Colonic mucosa (tissue), 4 donors: ENCODE results near the gene UNC80. TPM values are rescaled to one million over a fixed set of nuclear protein-coding genes. Genes with fewer than 3 reads are reported as not detected.

Experiments
- DNase-seq: peaks from one replicate; pipeline ENCODE4 v3.0.0-alpha.2; 2020
- H3K27ac ChIP-seq: fragments of 200-600 bp; one replicate; pipeline ENCODE4 v1.8.0; 2021
- H3K27me3 ChIP-seq: fragments of 200-600 bp; one replicate; pipeline ENCODE4 v1.8.0; 2021
- H3K36me3 ChIP-seq: fragments of 200-600 bp; one replicate; pipeline ENCODE4 v1.8.0; 2021
- H3K4me1 ChIP-seq: fragments of 200-600 bp; one replicate; pipeline ENCODE4 v1.8.0; 2021; ENCODE audit warnings: mild to moderate bottlenecking
- H3K4me3 ChIP-seq: fragments of 200-600 bp; one replicate; pipeline ENCODE4 v1.8.0; 2021
- H3K9ac ChIP-seq, 2 donors: one replicate each; pipeline ENCODE4 v1.7.0; 2013; ENCODE audit warnings: control low read depth in 2 of 2, low read depth in 2 of 2, low read length in 2 of 2
- H3K9me3 ChIP-seq: fragments of 200-600 bp; one replicate; pipeline ENCODE4 v1.8.0; 2021
- intact Hi-C: fragments of 100-400 bp; cut with DNase I; formaldehyde crosslinking; loops from one replicate; pipeline ENCODE4 v1.14.1; 2022
- total RNA-seq, 2 donors: library from RNA; stranded (reverse); fragmentation: NEBNext Ultra II Directional in 1 of 2; extraction: Animal tissue kit (Norgen Biotek cat#: 25700) in 1 of 2; gene quantifications; one replicate each; pipeline ENCODE4 v1.2.1, GENCODE V29; 2021
- TF ChIP-seq, protein P1 (sequence below): fragments of 200-600 bp; IDR thresholded peaks from one replicate; pipeline ENCODE4 v1.8.0; 2022; ENCODE audit warnings: antibody characterized with exemption, mild to moderate bottlenecking
- donor health status: healthy.
- donor health status: DM: no; HTN: no; CAD: no.
- donor health status: DM: no; HTN: no; CAD: no.

UNC80 gene
- total RNA-seq, 2 donors from 2014 or later = 0.16 TPM; not detected in 1

DNA sequence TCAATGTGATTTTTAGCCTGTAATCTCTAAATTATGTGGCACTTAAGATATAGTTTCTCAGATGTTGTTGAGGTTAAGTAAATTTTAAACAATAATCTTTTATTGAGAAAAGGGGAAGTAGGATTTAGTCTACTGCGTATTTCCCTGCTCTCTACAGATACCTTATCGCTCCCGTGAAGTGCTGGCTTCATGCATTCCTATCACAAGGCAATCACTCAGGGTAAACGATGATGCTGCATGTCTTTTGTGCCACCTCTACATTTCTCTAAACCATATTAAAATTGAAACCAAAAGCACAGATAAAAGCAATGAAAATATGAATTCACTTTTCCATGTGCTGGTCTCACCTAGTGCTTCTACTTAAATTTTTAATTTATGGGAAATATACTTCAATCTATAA, 216.4 kb downstream of the UNC80 start:
- Histone ChIP-seq H3K27ac (no peak overlapping the region), H3K27me3 (no peaks in the 10 kb centered on the region), H3K9me3 (no peaks in the 10 kb centered on the region), H3K9ac (no peak overlapping the region), H3K4me3 (no peak overlapping the region), H3K4me1 (no peaks in the 10 kb centered on the region), H3K36me3 (no peaks in the 10 kb centered on the region)
- TF ChIP-seq, protein P1, sequence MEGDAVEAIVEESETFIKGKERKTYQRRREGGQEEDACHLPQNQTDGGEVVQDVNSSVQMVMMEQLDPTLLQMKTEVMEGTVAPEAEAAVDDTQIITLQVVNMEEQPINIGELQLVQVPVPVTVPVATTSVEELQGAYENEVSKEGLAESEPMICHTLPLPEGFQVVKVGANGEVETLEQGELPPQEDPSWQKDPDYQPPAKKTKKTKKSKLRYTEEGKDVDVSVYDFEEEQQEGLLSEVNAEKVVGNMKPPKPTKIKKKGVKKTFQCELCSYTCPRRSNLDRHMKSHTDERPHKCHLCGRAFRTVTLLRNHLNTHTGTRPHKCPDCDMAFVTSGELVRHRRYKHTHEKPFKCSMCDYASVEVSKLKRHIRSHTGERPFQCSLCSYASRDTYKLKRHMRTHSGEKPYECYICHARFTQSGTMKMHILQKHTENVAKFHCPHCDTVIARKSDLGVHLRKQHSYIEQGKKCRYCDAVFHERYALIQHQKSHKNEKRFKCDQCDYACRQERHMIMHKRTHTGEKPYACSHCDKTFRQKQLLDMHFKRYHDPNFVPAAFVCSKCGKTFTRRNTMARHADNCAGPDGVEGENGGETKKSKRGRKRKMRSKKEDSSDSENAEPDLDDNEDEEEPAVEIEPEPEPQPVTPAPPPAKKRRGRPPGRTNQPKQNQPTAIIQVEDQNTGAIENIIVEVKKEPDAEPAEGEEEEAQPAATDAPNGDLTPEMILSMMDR = no peak
- intact Hi-C loops = loop anchor here (10.0 kb wide), 1 partner anchor 77 kb away; no protein-coding TSS in a partner anchor
- DNase-seq = no peak

DNA sequence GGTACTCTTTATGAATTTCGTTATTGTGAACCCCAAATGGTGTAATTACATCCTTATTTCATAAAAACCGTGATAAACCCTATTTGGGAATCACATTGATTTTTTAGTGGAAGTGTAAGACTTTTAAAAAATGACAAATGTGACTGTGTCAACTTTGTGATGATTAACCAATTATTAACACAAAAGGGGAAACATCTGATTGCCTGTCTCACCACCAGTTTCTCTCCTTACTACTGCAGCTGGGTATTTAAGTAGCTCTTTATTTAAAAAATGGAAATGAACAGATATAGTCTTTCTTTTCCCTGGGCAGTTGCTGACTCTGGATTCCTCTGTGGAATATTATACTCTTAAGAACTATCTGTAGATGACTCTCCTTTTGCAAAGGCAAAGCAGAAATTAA, 219.2 kb downstream of the UNC80 start:
- no peak for DNase-seq
- H3K9ac ChIP-seq = no peak overlapping the region
- no peaks in the 10 kb centered on the region for H3K27me3 ChIP-seq
- intact Hi-C loops = no loop called here
- TF ChIP-seq, protein P1 = no peak
- no peaks in the 10 kb centered on the region for H3K4me1 ChIP-seq
- H3K27ac ChIP-seq = no peak overlapping the region
- H3K36me3 ChIP-seq = no peaks in the 10 kb centered on the region
- no peaks in the 10 kb centered on the region for H3K9me3 ChIP-seq
- H3K4me3 ChIP-seq = no peak overlapping the region

DNA sequence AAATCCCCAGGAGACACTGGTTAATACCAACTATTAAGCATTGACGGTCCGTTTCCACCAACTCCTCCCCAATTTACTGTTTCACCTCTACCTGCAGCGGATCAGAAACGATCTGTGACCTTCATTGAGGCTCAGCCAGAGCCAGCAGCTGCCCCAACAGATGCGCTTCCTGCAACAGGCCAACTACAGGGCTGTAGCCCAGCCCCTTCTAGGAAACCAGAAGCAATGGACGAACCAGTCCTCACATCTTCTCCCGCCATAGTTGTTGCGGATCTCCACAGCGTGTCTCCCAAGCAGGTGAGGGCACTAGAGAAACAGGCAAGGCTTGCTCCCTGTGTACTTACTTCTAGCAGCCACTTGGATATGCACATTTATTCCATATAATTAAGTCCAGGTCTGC, 222.3 kb downstream of the UNC80 start:
- TF ChIP-seq, protein P1 = no peak
- DNase-seq = no peak
- no peaks in the 10 kb centered on the region for H3K4me1 ChIP-seq
- H3K27me3 ChIP-seq = no peaks in the 10 kb centered on the region
- no peak overlapping the region for H3K4me3 ChIP-seq
- no peak overlapping the region for H3K27ac ChIP-seq
- no peak overlapping the region for H3K9ac ChIP-seq
- no peaks in the 10 kb centered on the region for H3K36me3 ChIP-seq
- no peaks in the 10 kb centered on the region for H3K9me3 ChIP-seq
- intact Hi-C loops = no loop called here

DNA sequence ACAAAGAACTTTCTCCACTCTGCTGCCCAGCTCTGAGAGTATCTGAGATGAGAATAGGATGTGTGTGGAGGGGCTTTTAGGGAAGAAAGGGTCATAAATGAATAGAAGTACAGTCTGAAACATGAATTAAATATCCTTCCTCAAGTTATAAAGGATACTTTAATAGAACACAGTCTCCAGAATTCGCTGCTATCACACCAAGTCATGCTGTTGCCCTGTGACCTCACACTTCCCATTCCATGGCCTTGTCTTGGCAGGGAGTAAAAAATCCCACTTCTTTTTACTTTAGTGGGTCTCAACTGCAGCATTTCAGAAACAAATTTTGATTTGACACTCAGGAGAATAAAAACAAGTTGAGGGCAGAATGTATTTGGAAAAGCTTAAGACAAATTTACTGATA, 227.0 kb downstream of the UNC80 start:
- no peaks in the 10 kb centered on the region for H3K9me3 ChIP-seq
- no peaks in the 10 kb centered on the region for H3K27me3 ChIP-seq
- no peak overlapping the region for H3K4me3 ChIP-seq
- H3K27ac ChIP-seq = no peak overlapping the region
- intact Hi-C loops = no loop called here
- TF ChIP-seq, protein P1 = no peak
- no peaks in the 10 kb centered on the region for H3K4me1 ChIP-seq
- no peaks in the 10 kb centered on the region for H3K36me3 ChIP-seq
- no peak for DNase-seq
- H3K9ac ChIP-seq = no peak overlapping the region

DNA sequence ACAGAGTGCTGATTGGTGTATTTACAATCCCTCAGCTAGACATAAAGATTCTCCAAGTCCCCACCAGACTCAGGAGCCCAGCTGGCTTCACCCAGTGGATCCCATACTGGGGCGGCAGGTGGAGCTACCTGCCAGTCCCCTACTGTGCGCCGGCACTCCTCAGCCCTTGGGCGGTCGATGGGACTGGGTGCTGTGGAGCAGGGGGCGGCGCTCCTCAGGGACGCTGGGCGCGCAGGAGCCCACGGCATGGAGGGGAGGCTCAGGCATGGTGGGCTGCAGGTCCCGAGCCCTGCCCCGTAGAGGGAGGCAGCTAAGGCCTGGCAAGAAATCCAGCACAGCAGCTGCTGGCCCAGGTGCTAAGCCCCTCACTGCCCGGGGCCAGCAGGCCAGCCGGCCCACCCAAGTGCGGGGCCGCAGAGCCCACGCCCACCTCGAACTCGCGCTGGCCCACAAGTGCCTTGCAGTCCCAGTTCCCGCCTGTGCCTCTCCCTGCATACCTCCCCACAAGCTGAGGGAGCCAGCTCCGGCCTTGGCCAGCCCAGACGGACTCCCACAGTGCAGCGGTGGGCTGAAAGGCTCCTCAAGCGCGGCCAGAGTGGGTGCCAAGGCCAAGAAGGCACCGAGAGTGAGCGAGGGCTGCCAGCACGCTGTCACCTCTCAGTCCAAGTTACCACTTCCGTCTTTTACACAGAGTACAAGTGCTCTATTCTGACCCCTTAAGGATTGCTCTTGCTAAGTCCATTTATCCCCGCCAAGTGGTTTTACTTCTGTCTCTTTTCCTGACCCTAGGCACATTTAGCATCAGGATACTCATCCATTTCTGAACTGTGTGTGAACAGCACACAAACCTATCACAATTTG, 229.1 kb downstream of the UNC80 start:
- DNase-seq = no peak
- no peaks in the 10 kb centered on the region for H3K36me3 ChIP-seq
- intact Hi-C loops = loop anchor here (10.0 kb wide), 1 partner anchor 174 kb away; the partner anchor contains the start of gene KANSL1L

More for the DNA sequence above, 229.1 kb downstream of the UNC80 start:
- no peaks in the 10 kb centered on the region for H3K4me1 ChIP-seq
- H3K9ac ChIP-seq = no peak overlapping the region
- no peaks in the 10 kb centered on the region for H3K9me3 ChIP-seq
- TF ChIP-seq, protein P1 = no peak
- no peak overlapping the region for H3K27ac ChIP-seq
- H3K4me3 ChIP-seq = no peak overlapping the region
- no peaks in the 10 kb centered on the region for H3K27me3 ChIP-seq
